ENCODE measurements around the gene MICAL3. TPM values are rescaled to one million over a fixed set of nuclear protein-coding genes. Genes with fewer than 3 reads are reported as not detected.
"Not testable (repeated sequence)": the region's sequence is repeated elsewhere in the genome, so short reads cannot be mapped to it uniquely, and the experiment has no call there.

Gene MICAL3
- total RNA-seq, 4 donors from 2014 or later, result 24.3 to 29.7 (median 28.2) TPM

DNA sequence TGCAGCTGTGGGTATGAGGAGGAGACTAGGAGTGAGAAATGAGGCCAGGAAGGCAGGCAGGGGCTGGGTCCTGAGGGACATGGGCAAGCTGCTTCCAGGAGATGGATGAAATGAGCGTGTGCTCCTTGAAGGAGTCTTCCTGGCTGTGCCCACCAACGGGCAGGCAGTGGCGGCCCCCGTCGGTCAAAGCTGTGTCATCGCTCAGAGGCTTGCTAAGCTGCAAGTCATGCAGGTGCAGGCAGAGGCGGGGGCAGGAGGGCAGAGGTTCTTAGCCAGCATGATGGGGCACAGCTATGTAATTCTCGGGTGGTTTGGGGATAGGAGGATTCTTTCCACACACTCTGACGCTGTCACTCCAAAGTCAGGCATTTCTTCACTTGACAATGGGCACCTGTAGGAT, 40.9 kb upstream of the MICAL3 start:
- TF ChIP-seq, protein P1, sequence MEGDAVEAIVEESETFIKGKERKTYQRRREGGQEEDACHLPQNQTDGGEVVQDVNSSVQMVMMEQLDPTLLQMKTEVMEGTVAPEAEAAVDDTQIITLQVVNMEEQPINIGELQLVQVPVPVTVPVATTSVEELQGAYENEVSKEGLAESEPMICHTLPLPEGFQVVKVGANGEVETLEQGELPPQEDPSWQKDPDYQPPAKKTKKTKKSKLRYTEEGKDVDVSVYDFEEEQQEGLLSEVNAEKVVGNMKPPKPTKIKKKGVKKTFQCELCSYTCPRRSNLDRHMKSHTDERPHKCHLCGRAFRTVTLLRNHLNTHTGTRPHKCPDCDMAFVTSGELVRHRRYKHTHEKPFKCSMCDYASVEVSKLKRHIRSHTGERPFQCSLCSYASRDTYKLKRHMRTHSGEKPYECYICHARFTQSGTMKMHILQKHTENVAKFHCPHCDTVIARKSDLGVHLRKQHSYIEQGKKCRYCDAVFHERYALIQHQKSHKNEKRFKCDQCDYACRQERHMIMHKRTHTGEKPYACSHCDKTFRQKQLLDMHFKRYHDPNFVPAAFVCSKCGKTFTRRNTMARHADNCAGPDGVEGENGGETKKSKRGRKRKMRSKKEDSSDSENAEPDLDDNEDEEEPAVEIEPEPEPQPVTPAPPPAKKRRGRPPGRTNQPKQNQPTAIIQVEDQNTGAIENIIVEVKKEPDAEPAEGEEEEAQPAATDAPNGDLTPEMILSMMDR (IDR thresholded peaks at IDR 0.05), result no peak
- TF ChIP-seq POLR2A (IDR thresholded peaks at IDR 0.05), result no peak
- H3K4me3 ChIP-seq (ENCODE audit: low read depth, poor library complexity, severe bottlenecking), result no peak overlapping the region
- intact Hi-C loops (cut with DNase I; ENCODE audit: low total_unique reads), result no loop called here
- 74 to 77% methylated on average over 9 of the region's 9 CpGs for WGBS, 2 donors
- DNase-seq (ENCODE audit: low spot score in 2 of 2), result no peak

DNA sequence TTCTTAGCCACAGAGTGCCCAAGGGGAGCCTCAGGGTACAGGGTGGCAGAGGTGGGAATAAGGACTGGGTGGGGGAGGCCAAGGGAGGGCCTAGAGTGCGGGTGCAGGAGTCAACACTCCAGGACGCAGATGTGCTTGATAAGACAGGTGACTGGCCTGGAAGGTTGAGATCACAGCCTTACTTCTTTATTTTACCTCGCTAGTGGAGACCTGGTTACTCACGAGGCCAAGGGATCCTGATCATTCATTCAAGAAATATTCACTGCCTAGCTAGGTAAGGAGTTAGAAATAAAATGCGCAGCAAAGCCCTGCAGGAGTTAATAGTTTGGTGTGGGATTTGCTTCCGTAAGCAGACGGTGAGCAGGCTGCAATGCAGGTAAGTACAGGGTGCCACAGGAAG, 40.3 kb upstream of the MICAL3 start:
- no peak for DNase-seq (ENCODE audit: low spot score in 2 of 2)
- 90 to 91% methylated on average over 7 of the region's 7 CpGs for whole genome bisulfite sequencing, 2 donors
- no peak for TF ChIP-seq POLR2A (IDR thresholded peaks at IDR 0.05)
- TF ChIP-seq, protein P1 (IDR thresholded peaks at IDR 0.05), result no peak
- no peak overlapping the region for H3K4me3 ChIP-seq (ENCODE audit: low read depth, poor library complexity, severe bottlenecking)
- intact Hi-C loops (cut with DNase I; ENCODE audit: low total_unique reads), result no loop called here

DNA sequence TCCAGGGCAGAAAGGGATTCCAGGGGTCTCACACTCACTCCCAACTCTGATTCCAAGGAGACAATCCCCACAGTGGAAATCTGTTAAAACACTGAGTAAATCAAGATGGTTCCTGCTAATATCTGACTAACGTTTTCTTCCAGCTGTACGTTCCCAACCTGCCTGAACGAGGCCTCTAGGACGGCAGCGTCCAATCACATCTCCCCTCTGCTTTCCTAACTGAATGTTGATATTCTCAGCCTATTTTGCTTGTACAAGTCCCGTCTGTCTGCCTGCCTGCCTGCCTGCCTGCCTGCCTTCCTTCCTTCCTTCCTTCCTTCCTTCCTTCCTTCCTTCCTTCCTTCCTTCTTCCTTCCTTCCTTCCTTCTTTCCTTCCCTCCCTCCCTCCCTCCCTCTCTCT, 39.4 kb upstream of the MICAL3 start:
- intact Hi-C loops (cut with DNase I; ENCODE audit: low total_unique reads); H3K4me3 ChIP-seq (ENCODE audit: low read depth, poor library complexity, severe bottlenecking); DNase-seq (ENCODE audit: low spot score in 2 of 2): not testable (repeated sequence)
- 75 to 76% methylated on average over 6 of the region's 6 CpGs for WGBS, 2 donors

DNA sequence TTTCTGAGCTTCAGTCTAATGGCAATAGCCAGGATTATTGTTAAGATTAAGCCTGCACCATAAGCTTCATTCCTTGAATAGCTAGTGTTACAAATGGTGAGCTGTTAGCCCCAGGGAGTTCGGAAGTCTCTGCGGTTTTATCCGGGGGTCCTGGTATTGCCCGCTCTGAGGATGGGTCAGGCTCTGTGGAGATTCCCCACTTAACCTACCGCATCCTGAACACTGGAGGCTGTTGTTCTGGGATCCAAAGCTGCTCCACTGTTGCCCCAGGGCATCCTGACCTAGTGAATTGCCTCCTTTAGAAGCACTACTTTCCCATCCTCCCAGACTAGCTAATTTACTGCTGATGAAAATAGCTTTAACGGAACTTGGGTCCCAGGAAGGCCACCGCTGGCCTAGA, 38.9 kb upstream of the MICAL3 start:
- intact Hi-C loops (cut with DNase I; ENCODE audit: low total_unique reads), result no loop called here
- no peak overlapping the region for H3K4me3 ChIP-seq (ENCODE audit: low read depth, poor library complexity, severe bottlenecking)
- TF ChIP-seq, protein P1 (IDR thresholded peaks at IDR 0.05), result no peak
- TF ChIP-seq POLR2A (IDR thresholded peaks at IDR 0.05), result no peak
- DNase-seq (ENCODE audit: low spot score in 2 of 2), result no peak
- WGBS, 2 donors, result 75 to 79% methylated on average over 7 of the region's 7 CpGs

DNA sequence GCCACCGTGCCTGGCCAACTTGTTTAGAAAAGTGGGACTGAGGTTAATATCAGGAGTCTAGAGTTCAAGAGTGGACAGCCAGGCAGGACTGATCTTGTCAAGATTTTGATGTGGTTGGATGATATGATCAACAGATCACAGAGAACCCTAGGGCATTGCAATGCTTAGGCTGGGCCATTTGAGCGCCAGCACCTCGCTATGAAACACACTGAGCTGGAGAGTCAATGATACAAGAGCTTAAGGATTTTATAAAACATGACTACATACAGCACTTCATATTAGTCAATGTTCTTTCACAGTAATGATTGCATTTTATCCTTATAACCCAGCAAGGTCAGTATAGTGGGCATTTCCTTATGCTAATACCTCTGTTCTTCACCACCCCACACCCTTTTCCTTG, 38.1 kb upstream of the MICAL3 start:
- no peak for DNase-seq (ENCODE audit: low spot score in 2 of 2)
- TF ChIP-seq, protein P1 (IDR thresholded peaks at IDR 0.05), result no peak
- TF ChIP-seq POLR2A (IDR thresholded peaks at IDR 0.05), result no peak
- H3K4me3 ChIP-seq (ENCODE audit: low read depth, poor library complexity, severe bottlenecking), result no peak overlapping the region
- intact Hi-C loops (cut with DNase I; ENCODE audit: low total_unique reads), result no loop called here
- WGBS, 2 donors, result 82 to 88% methylated on average over 3 of the region's 3 CpGs

DNA sequence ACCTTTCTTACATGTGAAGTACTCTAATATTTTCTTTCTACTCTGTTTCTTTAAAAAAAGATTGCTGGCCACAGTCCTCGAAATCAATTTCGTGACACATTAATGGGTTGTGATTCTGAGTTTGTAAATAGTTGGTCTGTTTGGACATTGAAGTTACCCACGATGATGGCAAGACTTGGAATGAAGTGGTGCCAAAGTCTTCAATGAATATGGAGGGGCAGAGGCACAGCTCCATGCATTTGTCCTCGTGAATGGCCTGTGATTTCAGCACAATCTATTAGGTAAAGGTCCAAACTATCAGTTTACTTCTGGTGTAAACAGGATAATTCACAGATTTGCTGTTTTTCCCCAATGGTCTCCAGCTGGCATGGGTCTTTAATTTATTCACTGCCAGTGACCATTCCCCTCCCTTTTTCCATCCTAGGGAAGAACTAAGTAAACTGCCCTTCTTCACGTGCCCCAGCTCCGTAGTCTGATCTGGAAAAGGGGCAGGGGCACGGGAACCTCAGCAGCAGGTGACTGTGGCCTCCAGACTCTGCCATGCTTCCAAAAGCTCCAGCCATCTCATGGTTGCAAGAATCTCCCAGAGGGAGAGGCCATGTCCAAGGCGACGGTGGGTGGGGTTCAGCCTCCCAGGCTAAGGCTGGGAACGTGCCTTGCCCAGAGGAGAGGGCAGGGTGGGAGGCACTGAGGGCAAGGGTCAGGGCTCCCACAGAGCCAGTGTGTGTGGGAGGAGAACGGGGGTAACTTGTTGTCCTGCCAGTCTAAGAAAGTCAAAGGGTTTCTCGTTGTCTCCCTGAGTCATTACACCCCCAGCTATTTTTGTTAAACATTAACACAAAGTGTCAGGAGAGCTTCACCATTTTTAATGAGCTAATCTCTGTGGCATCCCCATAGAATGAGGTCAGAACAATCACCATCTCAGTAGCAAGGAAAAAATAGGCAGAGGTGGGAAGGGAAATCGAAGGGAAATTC, 36.6 kb upstream of the MICAL3 start:
- intact Hi-C loops (cut with DNase I; ENCODE audit: low total_unique reads), result no loop called here

More for the DNA sequence above, 36.6 kb upstream of the MICAL3 start:
- no peak for DNase-seq (ENCODE audit: low spot score in 2 of 2)
- WGBS, 2 donors, result 62 to 68% methylated on average over 13 of the region's 13 CpGs
- TF ChIP-seq, protein P1 (IDR thresholded peaks at IDR 0.05), result no peak
- no peak overlapping the region for H3K4me3 ChIP-seq (ENCODE audit: low read depth, poor library complexity, severe bottlenecking)
